Nucleus accumbens (tissue), 56 donors: ENCODE measurements around the gene OLIG2.

Experiments
- DNase-seq, 56 donors: peaks; one replicate each; lab custom pipeline; 2025; lab: John Stamatoyannopoulos, UW

OLIG2 gene

GRCh38 chr21:33025489-33026442 is at the start of gene OLIG2:
OLIG2 (plus strand) TSS chr21:33025935; CDS start chr21:33026863, 928 bp downstream.
- peak; percentile 45 to 98 (median 94) for DNase-seq

- DNase-seq, result peak in 12 of 56 donors; percentile 17 to 75 (median 48)
Measured at GRCh38 chr21:32976791-32977190, 48.9 kb upstream of the OLIG2 start.

- peak in 42 of 56 donors; percentile 2 to 75 (median 40) for DNase-seq
Measured at GRCh38 chr21:32977216-32977615, 48.5 kb upstream of the OLIG2 start.

GRCh38 chr21:32978331-32979270 is 47.1 kb upstream of the OLIG2 start:
- DNase-seq, result peak in 52 of 56 donors; percentile 31 to 88 (median 72)

GRCh38 chr21:32979598-32980268 is 46.0 kb upstream of the OLIG2 start:
- DNase-seq, result peak in 1 of 56 donors; percentile 5

- DNase-seq, result no peak
Measured at GRCh38 chr21:32981096-32981495, 44.6 kb upstream of the OLIG2 start.

GRCh38 chr21:32990666-32991065 is 35.1 kb upstream of the OLIG2 start:
- DNase-seq, result no peak

- DNase-seq, result no peak
Measured at GRCh38 chr21:32991361-32991760, 34.4 kb upstream of the OLIG2 start.

GRCh38 chr21:32993894-32994293 is 31.8 kb upstream of the OLIG2 start:
- DNase-seq, result no peak

GRCh38 chr21:32994305-32994704 is 31.4 kb upstream of the OLIG2 start:
- DNase-seq, result peak in 1 of 56 donors; percentile 15

GRCh38 chr21:33007747-33008146 is 18.0 kb upstream of the OLIG2 start:
- no peak for DNase-seq

GRCh38 chr21:33008333-33009051 is 17.2 kb upstream of the OLIG2 start:
- no peak for DNase-seq

- DNase-seq, result no peak
Measured at GRCh38 chr21:33010931-33011330, 14.8 kb upstream of the OLIG2 start.

- peak in 1 of 56 donors; percentile 48 for DNase-seq
Measured at GRCh38 chr21:33011462-33011861, 14.3 kb upstream of the OLIG2 start.

GRCh38 chr21:33013626-33014025 is 12.1 kb upstream of the OLIG2 start:
- DNase-seq, result no peak

- DNase-seq, result no peak
Measured at GRCh38 chr21:33014331-33014730, 11.4 kb upstream of the OLIG2 start.

GRCh38 chr21:33015096-33015495 is 10.6 kb upstream of the OLIG2 start:
- DNase-seq, result no peak

GRCh38 chr21:33015756-33016155 is 10.0 kb upstream of the OLIG2 start:
- DNase-seq, result no peak

- no peak for DNase-seq
Measured at GRCh38 chr21:33018707-33019465, 6.8 kb upstream of the OLIG2 start.
